ENCODE data around the gene ARHGAP8.
"Not testable (repeated sequence)": the region's sequence is repeated elsewhere in the genome, so short reads cannot be mapped to it uniquely, and the experiment has no call there.

Gene ARHGAP8

DNA sequence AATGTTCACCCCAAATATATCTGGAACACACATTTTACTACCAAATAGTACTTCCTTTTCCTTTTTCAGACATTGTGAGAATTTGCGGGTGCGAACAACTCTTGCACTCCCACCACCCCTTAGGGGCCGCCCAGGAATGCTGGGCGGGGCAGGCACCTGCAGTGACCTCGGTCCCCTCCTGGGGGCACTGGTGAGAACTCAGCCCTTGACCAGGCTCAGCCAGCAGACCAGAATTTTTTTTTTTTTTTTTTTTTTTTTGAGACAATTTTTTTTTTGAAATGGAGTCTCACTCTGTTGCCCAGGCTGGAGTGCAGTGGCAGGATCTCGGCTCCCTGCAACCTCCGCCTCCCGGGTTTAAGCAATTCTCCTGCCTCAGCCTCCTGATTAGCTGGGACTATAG, 75.8 kb downstream of the ARHGAP8 start:
- ATAC-seq (peak; percentile 43), DNase-seq (peak; percentile 62)

DNA sequence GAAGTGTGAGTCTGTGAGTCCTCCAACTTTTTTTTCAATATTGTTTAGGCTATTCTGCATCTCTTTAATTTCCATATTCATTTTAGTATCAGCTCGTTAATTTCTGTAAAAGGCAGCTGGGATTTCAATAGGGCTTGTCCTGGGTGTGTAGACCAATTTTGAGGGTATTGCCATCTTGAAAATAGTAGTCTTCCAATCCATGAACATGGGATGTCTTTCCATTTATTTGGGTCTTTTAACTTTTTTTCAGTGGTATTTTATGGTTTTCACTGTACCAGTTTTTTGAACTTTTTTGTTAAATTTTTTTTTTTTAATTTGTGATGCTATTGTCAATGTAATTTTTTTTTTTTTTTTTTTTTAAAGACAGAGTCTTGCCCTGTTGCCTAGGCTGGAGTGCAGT, 79.5 kb downstream of the ARHGAP8 start:
- ATAC-seq (no peak), DNase-seq (no peak)

DNA sequence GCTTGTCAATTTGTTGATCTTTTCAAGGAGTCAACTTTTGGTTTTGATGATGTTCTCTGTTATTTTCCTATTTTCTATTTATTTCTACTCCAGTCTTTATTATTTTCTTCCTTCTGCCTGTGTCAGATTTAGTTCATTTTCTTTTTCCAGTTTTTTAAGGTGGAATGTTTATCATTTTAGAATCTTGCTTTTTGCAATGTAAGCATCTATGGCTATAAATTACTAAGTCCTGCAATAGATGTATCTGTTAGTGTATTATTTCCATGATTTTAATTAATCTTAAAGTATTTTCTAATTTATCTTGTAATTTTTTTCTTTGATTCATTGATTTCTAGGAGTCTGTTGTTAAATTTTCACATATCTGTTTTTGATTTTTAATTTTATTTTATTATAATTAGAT, 81.7 kb downstream of the ARHGAP8 start:
- ATAC-seq (no peak), DNase-seq (no peak)

DNA sequence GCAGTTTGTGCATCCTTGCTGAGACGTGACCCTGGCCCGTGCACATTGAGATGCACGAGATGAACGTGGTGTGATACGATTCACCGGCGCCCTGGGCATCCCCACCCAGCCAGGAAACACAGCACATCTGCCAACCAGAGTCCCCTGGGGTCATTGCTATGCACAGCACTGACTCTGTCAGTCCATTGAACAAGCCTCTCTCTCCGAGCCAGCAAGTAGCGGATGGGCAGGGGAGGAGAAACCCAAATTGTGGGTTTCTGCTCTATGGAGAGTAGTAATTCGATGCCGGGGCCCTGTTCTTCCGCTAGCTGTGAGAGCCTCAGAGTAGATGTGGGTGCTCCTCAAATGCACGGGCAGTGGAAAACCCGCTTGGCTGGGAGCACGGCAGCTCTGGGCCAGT, 85.1 kb downstream of the ARHGAP8 start:
- DNase-seq (no peak), ATAC-seq (no peak)

DNA sequence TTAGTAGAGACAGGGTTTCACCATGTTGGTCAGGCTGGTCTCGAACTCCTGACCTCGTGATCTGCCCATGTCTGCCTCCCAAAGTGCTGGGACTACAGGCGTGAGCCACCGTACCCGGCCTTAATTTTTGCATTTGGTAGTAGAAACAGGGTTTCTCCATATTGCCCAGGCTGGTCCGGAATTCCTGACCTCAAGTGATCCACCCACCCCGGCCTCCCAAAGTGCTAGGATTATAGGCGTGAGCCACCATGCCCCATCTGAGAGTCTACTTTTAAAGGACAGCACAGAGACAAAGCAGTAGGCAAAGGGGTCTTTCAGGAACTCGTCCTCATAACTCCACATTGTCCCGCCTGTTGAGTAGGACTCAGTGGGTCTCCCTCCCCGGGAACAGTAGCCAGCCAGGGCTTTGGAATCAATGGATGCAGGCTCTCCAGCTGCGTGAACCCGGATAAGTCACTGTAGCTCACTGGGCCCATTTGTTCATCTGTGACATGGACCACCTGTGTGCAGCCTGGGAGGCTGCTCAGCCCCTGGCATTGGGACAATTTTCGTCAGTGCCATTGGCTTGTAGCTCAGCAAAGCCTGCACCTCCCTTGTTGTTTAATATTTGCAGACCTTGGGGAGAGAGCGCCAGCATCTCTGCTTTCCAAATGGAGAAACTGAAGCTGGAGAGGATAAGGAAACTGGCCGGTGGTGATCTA, 86.1 kb downstream of the ARHGAP8 start:
- DNase-seq (no peak), ATAC-seq (no peak)

DNA sequence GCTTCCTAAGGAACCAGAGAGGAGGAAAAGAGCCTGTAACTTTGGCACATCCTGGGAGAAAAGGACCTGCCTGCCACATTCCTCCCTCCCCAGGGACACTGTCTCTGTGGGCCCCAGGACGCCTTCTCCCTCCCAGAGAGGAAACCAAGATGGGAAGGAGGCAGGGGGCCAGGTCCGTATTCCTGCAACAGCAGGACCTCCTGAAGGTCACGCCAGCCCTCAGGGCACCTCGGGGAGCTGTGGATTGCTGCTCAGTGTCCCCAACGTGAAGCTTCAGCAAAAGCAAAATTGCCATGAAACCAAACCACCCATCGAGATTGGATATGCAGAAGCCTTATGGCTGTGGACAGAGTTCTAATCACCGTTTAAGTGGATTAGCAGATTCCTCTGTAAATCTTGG, 86.7 kb downstream of the ARHGAP8 start:
- DNase-seq (no peak), ATAC-seq (no peak)

DNA sequence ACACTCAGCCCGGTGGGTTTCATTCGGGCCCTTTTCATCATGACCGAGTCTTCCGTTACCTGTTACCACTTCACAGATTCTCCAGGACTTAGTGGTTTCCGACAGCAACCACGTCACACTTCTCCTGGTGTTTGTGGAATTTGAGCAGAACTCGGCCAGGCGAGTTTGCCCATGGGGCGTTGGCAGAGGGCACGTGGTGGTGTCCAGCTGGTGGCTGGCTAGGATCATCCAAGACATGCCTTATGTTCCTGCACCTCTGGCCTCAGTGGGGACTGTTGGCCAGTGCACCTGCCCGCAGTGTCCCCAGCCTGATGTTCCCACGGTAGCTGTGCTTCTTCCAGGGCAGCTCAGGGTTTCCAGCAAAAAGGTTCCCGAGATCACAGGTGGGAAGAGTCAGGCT, 87.3 kb downstream of the ARHGAP8 start:
- DNase-seq (no peak), ATAC-seq (no peak)

DNA sequence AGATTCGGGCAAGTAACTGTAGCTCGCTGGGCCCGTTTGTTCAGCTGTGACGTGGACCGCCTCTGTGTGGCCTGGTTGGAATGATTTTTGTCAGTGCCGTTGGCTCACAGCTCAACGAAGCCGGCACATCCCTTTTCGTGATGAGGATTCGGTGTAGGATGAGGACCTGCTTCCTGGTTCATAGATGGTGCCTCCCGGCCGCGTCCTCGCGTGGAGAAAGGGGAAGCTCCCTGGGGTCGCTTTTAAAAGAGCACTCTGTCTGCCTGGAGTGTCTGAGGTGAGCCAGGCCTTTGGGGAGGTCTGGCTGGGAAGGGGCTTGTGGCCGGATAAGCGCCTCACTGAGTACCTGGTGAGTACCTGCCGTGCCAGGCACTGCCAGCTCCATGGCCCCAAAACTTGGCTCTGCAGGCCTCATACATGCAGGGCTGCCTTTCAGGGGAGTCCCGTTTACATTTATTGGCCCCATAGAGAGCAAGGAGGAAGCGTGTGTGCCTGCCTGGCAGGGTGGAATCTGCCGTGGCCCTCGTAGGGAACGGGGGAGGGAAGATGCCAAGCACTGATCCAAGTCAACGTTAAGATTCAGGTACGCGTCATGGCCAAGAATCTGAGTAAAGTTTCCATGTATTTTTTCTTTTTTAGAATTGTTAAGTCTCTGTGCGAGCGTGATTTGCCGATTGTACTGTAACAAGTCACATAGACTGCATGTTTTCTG, 88.4 kb downstream of the ARHGAP8 start:
- ATAC-seq (no peak), DNase-seq (no peak)

DNA sequence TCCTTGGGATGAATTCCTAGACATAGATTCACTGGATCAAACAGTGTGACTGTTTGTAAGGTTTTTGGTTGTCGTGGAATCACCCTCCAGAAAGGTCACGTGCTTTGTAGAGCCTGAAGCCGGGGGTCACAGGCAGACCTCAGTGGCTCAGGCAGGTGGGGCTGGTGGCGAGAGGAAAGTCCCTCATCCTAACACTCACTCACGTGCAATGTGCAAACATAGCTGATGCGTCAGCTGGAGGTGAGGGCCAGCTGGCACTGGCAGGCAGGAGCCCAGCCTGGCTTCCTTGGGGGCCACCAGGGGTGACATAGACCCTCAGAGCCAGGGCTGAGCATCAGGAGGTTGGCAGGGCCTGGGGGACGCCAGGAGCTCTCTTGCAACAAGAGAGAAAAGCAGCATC, 90.0 kb downstream of the ARHGAP8 start:
- ATAC-seq (no peak), DNase-seq (no peak)

DNA sequence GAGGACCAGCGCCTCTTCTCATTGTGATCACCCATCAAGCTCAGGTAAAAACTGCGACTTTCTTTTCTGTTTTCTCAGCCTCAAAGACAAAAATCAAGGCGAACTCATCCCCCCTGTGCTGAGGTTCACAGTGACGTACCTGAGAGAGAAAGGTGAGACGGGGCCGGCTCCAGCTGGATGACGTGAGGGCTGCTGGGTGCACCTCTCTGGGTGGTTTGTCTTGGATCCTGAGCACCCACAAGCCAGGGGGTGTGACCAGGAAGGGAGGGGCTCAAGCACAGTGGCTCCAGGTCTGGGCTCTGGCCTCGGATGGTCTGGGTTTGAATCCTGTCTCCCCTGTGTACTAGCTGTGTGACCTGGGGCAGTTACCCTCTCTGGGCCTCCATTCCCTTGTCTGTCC, 92.8 kb downstream of the ARHGAP8 start:
- DNase-seq (no peak), ATAC-seq (no peak)

DNA sequence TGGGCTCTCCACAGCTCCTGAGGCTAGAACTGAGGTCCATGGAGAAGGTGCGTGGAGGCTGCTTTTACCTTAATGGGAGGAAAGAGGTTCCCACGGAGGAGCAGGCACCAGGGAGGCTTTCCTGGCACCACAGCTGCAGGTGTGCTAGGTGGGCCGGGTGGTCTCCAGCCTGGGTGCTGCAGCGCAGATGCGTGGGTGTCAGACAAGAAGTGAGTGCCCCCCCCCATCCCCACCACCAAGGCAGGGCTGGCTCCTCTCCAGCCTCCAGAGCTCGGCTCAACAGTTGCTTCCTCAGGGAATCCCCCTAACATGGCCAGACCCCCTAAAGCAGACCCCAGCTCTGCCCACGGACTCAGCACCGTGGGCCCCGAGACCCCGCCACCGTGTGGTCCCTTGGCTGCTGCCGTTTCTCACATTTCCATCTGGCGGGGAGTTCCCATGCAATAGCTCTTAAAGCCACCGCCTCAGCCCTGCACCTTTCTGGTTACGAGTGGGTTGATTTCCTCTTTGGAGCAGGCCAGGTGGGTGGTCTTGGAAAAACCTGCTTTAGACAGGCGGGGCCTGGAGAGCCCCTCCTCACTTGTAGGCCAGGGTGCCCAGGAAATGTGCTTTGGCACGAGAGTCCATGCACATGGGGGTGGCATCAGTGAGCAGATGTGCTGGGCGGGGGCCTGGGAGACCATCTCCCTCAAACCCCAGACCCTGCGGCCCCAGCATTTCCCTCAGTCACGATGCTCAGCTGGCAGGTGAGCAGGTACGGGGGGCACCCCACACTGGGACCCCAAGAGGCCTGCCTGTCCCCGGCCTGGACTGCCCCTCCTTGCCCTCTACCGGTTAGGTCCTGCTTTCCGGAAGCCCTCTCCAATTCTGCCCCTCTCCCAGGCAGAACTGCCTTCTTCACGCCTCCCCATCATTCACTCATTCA, 93.7 kb downstream of the ARHGAP8 start:
- no peak for ATAC-seq
- no peak for DNase-seq

DNA sequence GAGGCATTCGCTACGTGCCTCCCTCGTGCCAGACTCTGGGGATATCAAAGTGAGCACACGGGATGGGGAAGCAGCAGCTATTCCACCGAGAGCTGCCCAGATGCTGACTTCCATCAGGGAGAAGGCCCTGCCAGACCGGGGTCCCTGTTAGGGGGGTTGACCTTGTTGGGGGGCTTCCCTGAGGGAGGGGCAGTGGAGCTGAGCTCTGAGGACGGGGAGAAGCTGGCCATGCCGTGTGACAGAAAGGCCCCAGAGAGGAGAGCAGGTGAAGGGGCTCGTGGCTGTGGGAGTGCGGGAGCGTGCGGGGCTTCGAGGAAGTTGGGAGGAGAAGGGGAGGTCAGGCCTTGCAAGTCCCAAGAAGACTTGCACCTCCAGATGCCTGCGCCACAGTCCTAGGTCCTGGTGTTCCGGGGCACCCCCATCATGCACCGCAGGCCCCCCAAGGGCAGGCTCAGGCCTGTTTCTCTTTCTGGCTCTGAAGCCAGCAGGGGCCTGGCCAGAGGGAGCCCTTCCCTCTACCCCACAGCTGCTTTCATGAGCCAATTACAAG, 94.4 kb downstream of the ARHGAP8 start:
- DNase-seq: no peak
- no peak for ATAC-seq

DNA sequence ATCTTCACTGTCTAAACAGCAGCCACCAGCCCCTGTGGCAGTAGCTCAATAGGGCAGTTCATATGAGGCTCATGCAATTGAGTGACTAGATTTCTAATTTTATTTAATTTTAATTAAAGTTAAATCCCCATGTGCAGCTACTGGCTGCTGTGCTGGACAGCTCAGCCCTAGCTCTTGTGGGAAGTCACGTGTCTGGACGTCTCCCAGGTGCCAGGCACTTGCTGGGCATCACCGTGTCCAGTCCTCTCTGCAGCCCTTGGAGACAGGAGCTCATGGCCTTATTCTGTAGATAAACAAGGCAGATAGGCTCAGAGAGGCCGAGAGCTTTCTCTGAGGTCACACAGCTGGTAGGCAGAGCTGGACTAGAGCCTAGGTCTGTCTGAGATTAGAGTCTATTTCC, 95.0 kb downstream of the ARHGAP8 start:
- DNase-seq (no peak), ATAC-seq (no peak)

DNA sequence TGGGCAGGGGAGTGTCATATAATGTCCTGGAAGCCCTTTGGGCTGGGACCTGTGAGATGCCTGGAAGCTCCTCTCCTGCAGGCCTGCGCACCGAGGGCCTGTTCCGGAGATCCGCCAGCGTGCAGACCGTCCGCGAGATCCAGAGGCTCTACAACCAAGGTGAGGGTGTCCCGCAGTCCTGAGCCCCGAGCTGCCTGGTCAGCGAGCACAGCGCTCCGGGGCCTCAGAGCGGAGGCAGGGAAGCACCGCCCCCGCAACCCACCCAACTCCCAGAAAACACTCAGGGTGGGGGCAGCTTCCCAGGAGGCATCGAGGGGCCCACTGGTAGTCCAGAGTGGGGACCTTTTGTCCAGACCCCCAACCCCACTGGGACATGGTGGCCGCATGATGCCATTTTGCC, 95.5 kb downstream of the ARHGAP8 start:
- no peak for ATAC-seq
- no peak for DNase-seq

DNA sequence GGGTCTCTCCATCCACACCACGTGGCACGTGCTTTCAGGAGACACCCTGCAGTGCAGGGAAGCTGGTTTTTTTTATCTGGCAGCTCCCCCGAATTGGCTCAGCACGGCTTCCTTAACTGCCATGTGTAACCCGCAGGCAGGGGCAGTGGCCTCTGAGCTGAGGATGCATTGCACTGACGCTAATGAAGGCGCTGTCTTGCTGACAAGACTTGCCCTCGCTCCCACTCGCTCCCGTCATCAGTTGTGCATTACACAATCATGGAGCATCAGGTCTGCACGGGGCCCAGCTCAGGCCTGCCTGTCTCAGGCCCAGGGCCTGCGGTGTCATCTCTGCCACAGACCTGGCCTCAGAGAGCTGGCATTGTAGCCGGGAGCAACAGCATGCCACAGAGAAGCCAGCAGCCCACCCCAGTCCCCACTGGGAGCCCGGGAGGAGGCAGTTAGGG, 95.9 kb downstream of the ARHGAP8 start:
- no peak for ATAC-seq
- no peak for DNase-seq

DNA sequence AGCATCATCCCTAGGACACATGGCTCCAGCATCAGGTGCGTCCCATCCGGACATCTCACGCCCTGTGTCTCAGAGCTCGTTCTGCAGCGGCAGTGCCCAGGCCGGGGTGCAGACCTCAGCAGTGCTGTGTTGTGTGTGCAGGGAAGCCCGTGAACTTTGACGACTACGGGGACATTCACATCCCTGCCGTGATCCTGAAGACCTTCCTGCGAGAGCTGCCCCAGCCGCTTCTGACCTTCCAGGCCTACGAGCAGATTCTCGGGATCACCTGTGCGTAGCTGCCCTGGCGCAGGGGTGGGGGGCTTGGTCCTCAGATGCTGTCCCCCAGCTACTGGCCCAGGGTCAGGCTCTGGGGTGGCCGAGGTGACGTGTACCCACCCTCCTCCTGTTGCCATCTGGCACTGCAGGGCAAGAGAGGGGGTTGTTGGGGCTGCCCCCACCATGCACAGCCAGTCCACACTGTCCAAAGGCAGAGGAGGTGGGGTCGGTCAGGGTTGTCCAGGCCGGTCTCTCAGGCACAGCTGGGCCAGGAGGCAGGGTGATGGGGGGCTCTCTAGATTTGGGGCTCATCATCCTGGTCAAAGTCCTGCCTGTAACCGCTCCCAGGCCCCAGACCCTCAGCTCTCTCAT, 96.5 kb downstream of the ARHGAP8 start:
- DNase-seq (no peak), ATAC-seq (no peak)

DNA sequence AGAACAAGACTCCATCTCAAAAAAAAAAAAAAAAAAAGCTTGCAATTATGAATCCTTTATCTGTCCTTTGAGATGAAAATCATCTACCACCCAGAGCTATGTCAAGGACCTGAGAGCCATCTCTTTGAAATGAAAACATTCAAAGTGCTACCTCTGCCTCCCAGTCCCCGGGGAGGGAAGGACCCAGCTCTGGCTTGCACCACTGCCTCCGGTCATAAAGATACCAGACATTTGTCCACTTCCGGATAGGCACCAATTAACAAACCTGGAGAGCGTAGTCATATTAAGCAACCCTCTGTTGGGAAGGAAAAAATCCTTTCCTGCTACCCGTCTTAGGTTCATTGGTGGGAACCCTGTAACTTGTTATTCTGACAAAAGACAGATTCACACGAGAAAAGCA, 98.6 kb downstream of the ARHGAP8 start:
- ATAC-seq: no peak
- no peak for DNase-seq

DNA sequence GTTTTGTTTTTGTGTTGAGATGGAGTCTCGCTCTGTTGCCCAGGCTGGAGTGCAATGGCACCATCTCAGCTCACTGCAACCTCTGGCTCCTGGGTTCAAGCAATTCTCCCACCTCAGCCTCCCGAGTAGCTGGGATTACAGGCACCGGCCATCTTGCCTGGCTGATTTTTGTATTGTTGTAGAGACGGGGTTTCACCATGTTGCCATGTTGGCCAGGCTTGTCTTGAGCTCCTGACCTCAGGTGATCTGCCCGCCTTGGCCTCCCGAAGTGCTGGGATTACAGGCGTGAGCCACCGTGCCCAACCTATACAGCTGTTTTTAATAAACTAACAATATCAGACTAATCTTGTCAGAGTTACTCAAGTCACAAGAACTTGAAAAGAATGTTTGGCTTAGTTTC, 102.3 kb downstream of the ARHGAP8 start:
- not testable (repeated sequence) for DNase-seq, ATAC-seq

DNA sequence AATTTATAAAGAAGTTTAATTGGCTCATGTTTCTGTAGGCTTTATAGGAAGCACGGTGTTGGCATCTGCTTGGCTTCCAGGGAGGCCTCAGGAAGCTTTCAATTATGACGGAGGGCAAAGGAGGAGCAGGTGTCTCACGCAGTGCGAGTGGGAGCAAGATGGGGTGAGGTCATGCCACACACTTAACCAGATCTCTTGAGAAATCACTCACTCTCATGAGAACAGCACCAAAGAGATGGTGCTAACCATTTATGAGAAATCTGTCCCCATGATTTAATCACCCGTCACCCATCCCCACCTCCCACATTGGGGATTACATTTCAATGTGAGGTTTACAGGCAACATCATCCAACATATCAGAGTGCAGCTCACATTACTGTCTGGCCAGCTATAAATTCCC, 103.5 kb downstream of the ARHGAP8 start:
- DNase-seq (no peak), ATAC-seq (no peak)

DNA sequence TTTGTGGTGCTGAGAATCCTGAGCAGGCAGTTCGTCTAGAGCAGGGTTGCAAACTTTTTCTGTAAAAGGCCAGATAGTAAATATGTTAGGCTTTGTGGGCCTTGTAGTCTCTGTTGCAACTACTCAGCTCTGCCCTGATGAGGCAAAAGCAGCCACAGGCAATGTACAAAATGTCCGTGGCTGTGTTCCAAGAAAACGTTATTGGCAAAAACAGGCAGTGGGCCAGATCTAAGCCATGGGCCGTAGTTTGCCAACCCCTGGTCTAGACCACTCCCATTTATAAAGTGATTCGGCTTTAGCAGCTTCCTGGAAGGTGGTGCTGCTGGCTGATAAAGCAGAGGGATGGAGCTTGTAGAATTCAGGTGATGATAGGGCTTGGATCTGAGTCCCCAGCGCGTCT, 106.4 kb downstream of the ARHGAP8 start:
- not testable (repeated sequence) for ATAC-seq, DNase-seq

DNA sequence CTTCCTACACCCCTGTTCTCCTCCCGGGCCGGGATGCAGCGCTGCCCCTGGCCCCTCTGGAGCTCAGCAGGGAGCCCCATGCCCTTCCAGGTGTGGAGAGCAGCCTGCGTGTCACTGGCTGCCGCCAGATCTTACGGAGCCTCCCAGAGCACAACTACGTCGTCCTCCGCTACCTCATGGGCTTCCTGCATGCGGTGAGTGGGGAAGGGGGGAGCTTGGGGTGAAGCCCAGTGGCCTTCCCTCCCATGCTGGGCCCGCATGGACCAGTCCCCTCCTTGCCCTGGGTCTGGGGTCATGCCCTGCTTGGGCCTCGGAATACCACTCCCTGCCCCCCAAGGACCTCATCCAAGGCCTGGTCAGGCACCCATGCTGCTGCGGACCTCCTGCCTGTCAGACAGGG, 107.3 kb downstream of the ARHGAP8 start:
- ATAC-seq (no peak), DNase-seq (no peak)

DNA sequence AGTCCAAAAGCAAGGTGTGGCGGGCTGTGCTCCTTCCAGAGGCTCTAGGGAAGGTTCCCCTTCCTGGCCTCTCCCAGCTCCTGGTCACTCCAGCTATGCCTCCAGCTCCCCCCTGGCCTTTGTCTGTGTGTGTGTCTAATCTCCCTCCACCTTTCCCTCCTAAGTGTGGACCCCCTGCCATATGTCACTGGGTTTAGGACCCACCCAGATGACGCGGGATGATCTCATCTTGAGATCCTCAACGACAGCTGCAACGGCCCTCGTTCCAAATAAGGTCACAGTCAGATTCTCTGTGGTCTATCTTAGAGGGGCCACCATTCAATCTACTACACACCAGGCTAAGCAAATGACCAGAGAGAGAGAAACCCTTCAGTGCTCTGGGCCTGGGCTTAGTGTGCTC, 107.9 kb downstream of the ARHGAP8 start:
- ATAC-seq: no peak

More for the DNA sequence above, 107.9 kb downstream of the ARHGAP8 start:
- no peak for DNase-seq
